ENCODE measurements around the gene MTREX.

Gene MTREX

DNA sequence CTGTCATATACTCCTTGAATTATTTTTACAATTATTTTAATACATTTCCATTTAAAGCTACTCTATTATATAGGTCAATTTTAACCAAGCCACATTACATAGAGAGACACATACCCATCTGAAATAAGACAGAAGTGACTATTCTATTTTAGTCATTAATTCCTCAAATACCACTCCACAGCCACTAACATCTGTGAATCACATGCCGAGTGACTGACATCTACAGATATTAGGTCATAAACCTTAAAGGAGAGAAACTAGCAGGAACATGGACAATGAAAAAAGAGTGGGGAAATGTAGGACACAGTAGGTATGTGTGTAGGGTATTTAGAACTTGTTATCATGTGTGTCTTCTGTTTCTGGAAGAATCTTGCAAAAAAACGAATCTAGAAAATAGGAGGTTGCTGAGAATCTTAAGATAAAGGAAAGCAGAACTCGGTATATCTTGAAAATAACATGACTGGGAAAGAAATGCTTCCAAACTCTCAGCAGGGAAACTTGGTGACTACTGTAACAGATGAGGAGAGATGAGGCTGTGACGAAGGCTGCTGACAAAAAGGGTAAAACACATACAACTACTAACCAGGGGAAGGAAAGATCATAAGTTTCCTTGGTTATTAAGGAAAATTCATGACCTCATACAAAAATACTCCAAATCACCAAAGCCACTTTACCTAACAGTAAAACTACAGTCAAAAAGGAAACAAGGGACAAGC lies 142.4 kb downstream of the MTREX start:
- Histone ChIP-seq H3K4me1 (ENCODE audit: control insufficient read depth in 1 of 2, insufficient read depth in 2 of 2, low read length in 2 of 2) (peaks cover 3 to 11% of the 10 kb centered on the region in 2 donors), H3K27ac (ENCODE audit: low read length) (no peak overlapping the region), H3K4me3 (ENCODE audit: low read depth in 1 of 2, low read length in 2 of 2) (no peak overlapping the region), H3K27me3 (ENCODE audit: low read depth, low read length) (no peaks in the 10 kb centered on the region), H3K9me3 (ENCODE audit: control insufficient read depth in 1 of 2, low read length in 2 of 2) (no peaks in the 10 kb centered on the region), H3K36me3 (ENCODE audit: control insufficient read depth in 1 of 2, insufficient read depth in 2 of 2, low read length in 2 of 2) (peaks cover 0 to 4% of the 10 kb centered on the region in 2 donors)

- no peak overlapping the region for H3K4me3 ChIP-seq (ENCODE audit: low read depth in 1 of 2, low read length in 2 of 2)
- no peaks in the 10 kb centered on the region for H3K27me3 ChIP-seq (ENCODE audit: low read depth, low read length)
- no peak overlapping the region for H3K27ac ChIP-seq (ENCODE audit: low read length)
- H3K4me1 ChIP-seq (ENCODE audit: control insufficient read depth in 1 of 2, insufficient read depth in 2 of 2, low read length in 2 of 2): peaks cover 3 to 12% of the 10 kb centered on the region in 2 donors
- peaks cover 0 to 4% of the 10 kb centered on the region in 2 donors for H3K36me3 ChIP-seq (ENCODE audit: control insufficient read depth in 1 of 2, insufficient read depth in 2 of 2, low read length in 2 of 2)
- H3K9me3 ChIP-seq (ENCODE audit: control insufficient read depth in 1 of 2, low read length in 2 of 2): no peaks in the 10 kb centered on the region
Measured at GRCh38 chr5:55451976-55452375, 144.2 kb downstream of the MTREX start.

GRCh38 chr5:55453211-55453610 lies 145.4 kb downstream of the MTREX start:
- Histone ChIP-seq H3K27me3 (ENCODE audit: low read depth, low read length) (no peaks in the 10 kb centered on the region), H3K4me1 (ENCODE audit: control insufficient read depth in 1 of 2, insufficient read depth in 2 of 2, low read length in 2 of 2) (peaks cover 3 to 15% of the 10 kb centered on the region in 2 donors), H3K36me3 (ENCODE audit: control insufficient read depth in 1 of 2, insufficient read depth in 2 of 2, low read length in 2 of 2) (peaks cover 0 to 4% of the 10 kb centered on the region in 2 donors), H3K27ac (ENCODE audit: low read length) (no peak overlapping the region), H3K9me3 (ENCODE audit: control insufficient read depth in 1 of 2, low read length in 2 of 2) (no peaks in the 10 kb centered on the region), H3K4me3 (ENCODE audit: low read depth in 1 of 2, low read length in 2 of 2) (no peak overlapping the region)

- peaks cover 3 to 15% of the 10 kb centered on the region in 2 donors for H3K4me1 ChIP-seq (ENCODE audit: control insufficient read depth in 1 of 2, insufficient read depth in 2 of 2, low read length in 2 of 2)
- H3K27ac ChIP-seq (ENCODE audit: low read length): no peak overlapping the region
- H3K9me3 ChIP-seq (ENCODE audit: control insufficient read depth in 1 of 2, low read length in 2 of 2): no peaks in the 10 kb centered on the region
- no peaks in the 10 kb centered on the region for H3K27me3 ChIP-seq (ENCODE audit: low read depth, low read length)
- H3K36me3 ChIP-seq (ENCODE audit: control insufficient read depth in 1 of 2, insufficient read depth in 2 of 2, low read length in 2 of 2): peaks cover 0 to 4% of the 10 kb centered on the region in 2 donors
- no peak overlapping the region for H3K4me3 ChIP-seq (ENCODE audit: low read depth in 1 of 2, low read length in 2 of 2)
Measured at GRCh38 chr5:55454282-55454681, 146.5 kb downstream of the MTREX start.

GRCh38 chr5:55456216-55456895 lies 148.6 kb downstream of the MTREX start:
- H3K36me3 ChIP-seq (ENCODE audit: control insufficient read depth in 1 of 2, insufficient read depth in 2 of 2, low read length in 2 of 2): no peaks in the 10 kb centered on the region
- no peaks in the 10 kb centered on the region for H3K27me3 ChIP-seq (ENCODE audit: low read depth, low read length)
- no peak overlapping the region for H3K4me3 ChIP-seq (ENCODE audit: low read depth in 1 of 2, low read length in 2 of 2)
- no peaks in the 10 kb centered on the region for H3K9me3 ChIP-seq (ENCODE audit: control insufficient read depth in 1 of 2, low read length in 2 of 2)
- H3K4me1 ChIP-seq (ENCODE audit: control insufficient read depth in 1 of 2, insufficient read depth in 2 of 2, low read length in 2 of 2): peaks cover 3 to 14% of the 10 kb centered on the region in 2 donors
- no peak overlapping the region for H3K27ac ChIP-seq (ENCODE audit: low read length)

DNA sequence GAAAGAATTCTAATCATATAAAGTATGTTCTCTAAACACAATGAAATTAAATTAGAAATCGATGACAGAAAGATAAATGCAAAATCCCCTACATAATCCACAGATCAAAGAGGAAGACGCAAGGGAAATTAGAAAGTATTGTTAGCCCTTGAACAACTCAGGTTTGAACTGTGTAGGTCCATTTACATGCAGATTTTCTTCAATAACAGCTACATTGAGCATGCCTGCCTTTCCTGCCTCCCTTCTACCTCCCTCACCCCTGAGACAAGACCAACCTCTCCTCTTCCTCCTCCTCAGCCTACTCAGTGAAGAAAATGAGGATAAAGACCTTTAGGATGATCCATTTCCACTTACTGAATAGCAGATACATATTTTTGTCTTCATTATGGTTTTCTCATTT lies 151.8 kb downstream of the MTREX start:
- no peak overlapping the region for H3K27ac ChIP-seq (ENCODE audit: low read length)
- peaks cover 0 to 3% of the 10 kb centered on the region in 2 donors for H3K36me3 ChIP-seq (ENCODE audit: control insufficient read depth in 1 of 2, insufficient read depth in 2 of 2, low read length in 2 of 2)
- H3K4me3 ChIP-seq (ENCODE audit: low read depth in 1 of 2, low read length in 2 of 2): no peak overlapping the region
- peaks cover 3 to 11% of the 10 kb centered on the region in 2 donors for H3K4me1 ChIP-seq (ENCODE audit: control insufficient read depth in 1 of 2, insufficient read depth in 2 of 2, low read length in 2 of 2)
- H3K27me3 ChIP-seq (ENCODE audit: low read depth, low read length): no peaks in the 10 kb centered on the region
- H3K9me3 ChIP-seq (ENCODE audit: control insufficient read depth in 1 of 2, low read length in 2 of 2): no peaks in the 10 kb centered on the region

GRCh38 chr5:55463613-55464012 lies 155.8 kb downstream of the MTREX start:
- H3K4me1 ChIP-seq (ENCODE audit: control insufficient read depth in 1 of 2, insufficient read depth in 2 of 2, low read length in 2 of 2): peaks cover 0 to 5% of the 10 kb centered on the region in 2 donors

DNA sequence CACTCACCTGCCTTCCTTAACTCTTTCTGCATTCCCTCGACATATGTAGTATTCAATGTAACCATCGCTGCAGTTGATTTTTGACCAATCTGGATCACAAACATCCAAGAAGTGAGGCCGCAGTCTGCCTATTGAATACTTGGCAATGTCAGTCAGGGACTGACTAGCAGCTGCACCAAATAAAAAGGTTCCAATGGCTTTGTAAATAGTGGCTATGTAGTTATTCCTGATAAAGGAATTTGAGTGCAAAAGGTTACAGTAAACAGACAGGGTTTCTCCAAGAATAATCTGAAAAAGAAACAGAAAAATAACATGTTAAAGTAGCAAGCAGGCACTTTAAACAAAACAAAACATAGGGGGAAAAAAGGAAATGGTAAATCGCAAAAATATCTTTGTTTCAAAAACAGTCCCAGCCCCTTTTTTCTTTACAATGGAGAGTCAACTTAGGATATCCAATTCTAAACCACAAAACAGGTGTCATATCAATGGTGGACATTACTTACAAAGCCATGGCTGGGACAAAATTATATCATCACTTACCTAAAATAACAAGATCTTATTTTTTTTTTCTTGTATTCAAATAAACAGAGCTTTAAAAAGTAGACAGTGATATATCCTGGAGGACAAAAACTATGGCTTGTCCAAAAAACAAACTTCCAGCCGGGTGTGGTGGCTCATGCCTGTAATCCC lies 160.2 kb downstream of the MTREX start:
- Histone ChIP-seq H3K27ac (ENCODE audit: low read length) (no peak overlapping the region), H3K4me1 (ENCODE audit: control insufficient read depth in 1 of 2, insufficient read depth in 2 of 2, low read length in 2 of 2) (peaks cover 0 to 11% of the 10 kb centered on the region in 2 donors), H3K36me3 (ENCODE audit: control insufficient read depth in 1 of 2, insufficient read depth in 2 of 2, low read length in 2 of 2) (peaks cover 0 to 4% of the 10 kb centered on the region in 2 donors), H3K4me3 (ENCODE audit: low read depth in 1 of 2, low read length in 2 of 2) (no peak overlapping the region), H3K9me3 (ENCODE audit: control insufficient read depth in 1 of 2, low read length in 2 of 2) (no peaks in the 10 kb centered on the region), H3K27me3 (ENCODE audit: low read depth, low read length) (no peaks in the 10 kb centered on the region)

More at GRCh38 chr5:55463613-55464012, 155.8 kb downstream of the MTREX start:
- peaks cover 0 to 7% of the 10 kb centered on the region in 2 donors for H3K36me3 ChIP-seq (ENCODE audit: control insufficient read depth in 1 of 2, insufficient read depth in 2 of 2, low read length in 2 of 2)
- no peak overlapping the region for H3K4me3 ChIP-seq (ENCODE audit: low read depth in 1 of 2, low read length in 2 of 2)
- H3K27ac ChIP-seq (ENCODE audit: low read length): no peak overlapping the region
- H3K9me3 ChIP-seq (ENCODE audit: control insufficient read depth in 1 of 2, low read length in 2 of 2): no peaks in the 10 kb centered on the region
- no peaks in the 10 kb centered on the region for H3K27me3 ChIP-seq (ENCODE audit: low read depth, low read length)

- Histone ChIP-seq H3K4me3 (ENCODE audit: low read depth in 1 of 2, low read length in 2 of 2) (no peak overlapping the region), H3K27me3 (ENCODE audit: low read depth, low read length) (no peaks in the 10 kb centered on the region), H3K36me3 (ENCODE audit: control insufficient read depth in 1 of 2, insufficient read depth in 2 of 2, low read length in 2 of 2) (peaks cover 0 to 4% of the 10 kb centered on the region in 2 donors), H3K9me3 (ENCODE audit: control insufficient read depth in 1 of 2, low read length in 2 of 2) (no peaks in the 10 kb centered on the region), H3K27ac (ENCODE audit: low read length) (no peak overlapping the region), H3K4me1 (ENCODE audit: control insufficient read depth in 1 of 2, insufficient read depth in 2 of 2, low read length in 2 of 2) (peaks cover 0 to 12% of the 10 kb centered on the region in 2 donors)
Measured at GRCh38 chr5:55469839-55470238, 162.1 kb downstream of the MTREX start.

- Histone ChIP-seq H3K27me3 (ENCODE audit: low read depth, low read length) (no peaks in the 10 kb centered on the region), H3K4me3 (ENCODE audit: low read depth in 1 of 2, low read length in 2 of 2) (no peak overlapping the region), H3K9me3 (ENCODE audit: control insufficient read depth in 1 of 2, low read length in 2 of 2) (no peaks in the 10 kb centered on the region), H3K36me3 (ENCODE audit: control insufficient read depth in 1 of 2, insufficient read depth in 2 of 2, low read length in 2 of 2) (peaks cover 0 to 4% of the 10 kb centered on the region in 2 donors), H3K27ac (ENCODE audit: low read length) (no peak overlapping the region), H3K4me1 (ENCODE audit: control insufficient read depth in 1 of 2, insufficient read depth in 2 of 2, low read length in 2 of 2) (peaks cover 0 to 17% of the 10 kb centered on the region in 2 donors)
Measured at GRCh38 chr5:55470282-55470681, 162.5 kb downstream of the MTREX start.

DNA sequence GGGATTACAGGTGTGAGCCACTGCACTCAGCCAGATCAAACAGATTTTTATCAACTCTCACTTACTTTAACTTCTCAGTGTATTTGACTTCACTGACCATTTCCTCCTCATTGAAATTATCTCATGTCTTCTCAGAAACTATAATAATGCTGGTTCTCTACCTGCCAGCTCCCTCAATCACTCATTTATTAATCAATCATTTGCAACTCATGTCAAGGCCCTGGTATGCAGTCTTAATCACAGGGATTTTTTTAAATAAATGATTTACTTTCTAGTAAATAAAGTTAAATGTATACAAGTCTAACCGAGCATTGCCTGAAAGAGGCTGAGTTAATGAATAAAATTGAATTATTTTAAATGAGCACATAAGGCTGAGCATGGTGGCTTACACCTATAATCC lies 163.7 kb downstream of the MTREX start:
- Histone ChIP-seq H3K4me1 (ENCODE audit: control insufficient read depth in 1 of 2, insufficient read depth in 2 of 2, low read length in 2 of 2) (peaks cover 0 to 22% of the 10 kb centered on the region in 2 donors), H3K4me3 (ENCODE audit: low read depth in 1 of 2, low read length in 2 of 2) (no peak overlapping the region), H3K27me3 (ENCODE audit: low read depth, low read length) (no peaks in the 10 kb centered on the region), H3K27ac (ENCODE audit: low read length) (no peak overlapping the region), H3K36me3 (ENCODE audit: control insufficient read depth in 1 of 2, insufficient read depth in 2 of 2, low read length in 2 of 2) (peaks cover 0 to 4% of the 10 kb centered on the region in 2 donors), H3K9me3 (ENCODE audit: control insufficient read depth in 1 of 2, low read length in 2 of 2) (no peaks in the 10 kb centered on the region)

All from muscle layer of duodenum (tissue), 2 donors.